ENCODE data around the gene ABHD11. TPM values are rescaled to one million over a fixed set of nuclear protein-coding genes. Genes with fewer than 3 reads are reported as not detected.
A peak's percentile ranks its signal among the peaks of the same experiment; 100 is the strongest.
"Not testable (repeated sequence)": the region's sequence is repeated elsewhere in the genome, so short reads cannot be mapped to it uniquely, and the experiment has no call there.

ABHD11 gene
- total RNA-seq (10 to 100 TPM in 1 of 2 experiments, 1 to 10 TPM in 1; 8.5 to 11.5 TPM), total RNA-seq (1.8 to 25.7 (median 8.4) reads per million in 172 experiments)
- polyA plus RNA-seq (2013, experiment 1 of 2): 9.7 TPM
- 10.9 TPM for polyA plus RNA-seq (2013, experiment 2 of 2)

GRCh38 chr7:73738612-73739386 is at the start of gene ABHD11:
TSS of gene ABHD11 (minus strand) at chr7:73738802. CDS start at chr7:73738770, 32 bp downstream.
- H3K9me3 Mint-ChIP-seq: no peaks in the 10 kb centered on the region
- peak within 1 kb of the TSS; percentile 92 for H3K27ac Mint-ChIP-seq
- H3K27ac ChIP-seq (ENCODE audit: low read depth in 1 of 2, low read length in 2 of 2): peak within 1 kb of the TSS; percentile 69 to 85
- peaks cover 13% of the 10 kb centered on the region for H3K36me3 ChIP-seq (ENCODE audit: insufficient read depth, low read length)
- peak within 1 kb of the TSS; percentile 94 for H3K4me3 Mint-ChIP-seq
- CTCF ChIA-PET: interaction anchor here (0.9 to 2.3 kb wide), 3 partner anchors 13 to 132 kb away, joined by 3 to 9 read pairs (median 4); no protein-coding TSS in a partner anchor
- ATAC-seq (ENCODE audit: poor library complexity) (peak; percentile 87), DNase-seq (peak; percentile 96 to 100 (median 99))
- peaks cover 0 to 5% of the 10 kb centered on the region in 2 experiments for H3K9me3 ChIP-seq (ENCODE audit: control insufficient read depth in 1 of 2, insufficient read depth in 1 of 2, low read length in 2 of 2)
- no peaks in the 10 kb centered on the region for H3K27me3 ChIP-seq (ENCODE audit: control insufficient read depth in 1 of 2, insufficient read depth in 2 of 2, low read length in 2 of 2)
- peaks cover 4% of the 10 kb centered on the region for H3K36me3 Mint-ChIP-seq (ENCODE audit: low read depth)
- H3K27me3 Mint-ChIP-seq: no peaks in the 10 kb centered on the region
- intact Hi-C loops (cut with DNase I, micrococcal nuclease): loop anchor here (1.0 to 10.0 kb wide), 10 partner anchors 18 to 914 kb away; partner anchors contain the start of genes VPS37D (in 2 of the 2), BAZ1B (in 1 of the 2), EIF4H (in 1 of the 2) and LIMK1 (in 1 of the 2)
- H3K4me1 Mint-ChIP-seq (ENCODE audit: low read depth): peaks cover 17% of the 10 kb centered on the region
- peaks cover 29% of the 10 kb centered on the region for H3K4me1 ChIP-seq (ENCODE audit: insufficient read depth, low read length)
- H3K4me3 ChIP-seq (ENCODE audit: low read length): peak within 1 kb of the TSS; percentile 86
- POLR2A ChIA-PET: interaction anchor here (0.6 to 2.6 kb wide), 13 partner anchors 10 to 217 kb away, joined by 3 to 14 read pairs (median 5); partner anchors contain the start of genes BAZ1B, BCL7B, METTL27 and STX1A
- TF ChIP-seq CTCF (IDR thresholded peaks at IDR 0.05): no peak

GRCh38 chr7:73787786-73788048 is 49.1 kb upstream of the ABHD11 start:
- ATAC-seq (ENCODE audit: poor library complexity); H3K27ac Mint-ChIP-seq; intact Hi-C loops (cut with DNase I, micrococcal nuclease); H3K4me3 ChIP-seq (ENCODE audit: low read length); H3K27ac ChIP-seq (ENCODE audit: low read depth in 1 of 2, low read length in 2 of 2); H3K36me3 ChIP-seq (ENCODE audit: insufficient read depth, low read length); DNase-seq; H3K9me3 Mint-ChIP-seq; H3K4me3 Mint-ChIP-seq; H3K36me3 Mint-ChIP-seq (ENCODE audit: low read depth); CTCF ChIA-PET; POLR2A ChIA-PET; H3K9me3 ChIP-seq (ENCODE audit: control insufficient read depth in 1 of 2, insufficient read depth in 1 of 2, low read length in 2 of 2); H3K4me1 ChIP-seq (ENCODE audit: insufficient read depth, low read length); H3K27me3 ChIP-seq (ENCODE audit: control insufficient read depth in 1 of 2, insufficient read depth in 2 of 2, low read length in 2 of 2); H3K4me1 Mint-ChIP-seq (ENCODE audit: low read depth); H3K27me3 Mint-ChIP-seq: not testable (repeated sequence)

- ATAC-seq (ENCODE audit: poor library complexity) (no peak), DNase-seq (no peak)
- Mint-ChIP-seq H3K4me1 (ENCODE audit: low read depth) (no peaks in the 10 kb centered on the region), H3K4me3 (no peak overlapping the region), H3K36me3 (ENCODE audit: low read depth) (no peaks in the 10 kb centered on the region), H3K27me3 (no peaks in the 10 kb centered on the region), H3K9me3 (no peaks in the 10 kb centered on the region), H3K27ac (no peak overlapping the region)
- Histone ChIP-seq H3K9me3 (ENCODE audit: control insufficient read depth in 1 of 2, insufficient read depth in 1 of 2, low read length in 2 of 2) (no peaks in the 10 kb centered on the region), H3K36me3 (ENCODE audit: insufficient read depth, low read length) (no peaks in the 10 kb centered on the region), H3K27ac (ENCODE audit: low read depth in 1 of 2, low read length in 2 of 2) (no peak overlapping the region), H3K4me1 (ENCODE audit: insufficient read depth, low read length) (no peaks in the 10 kb centered on the region), H3K27me3 (ENCODE audit: control insufficient read depth in 1 of 2, insufficient read depth in 2 of 2, low read length in 2 of 2) (no peaks in the 10 kb centered on the region), H3K4me3 (ENCODE audit: low read length) (no peak overlapping the region)
- intact Hi-C loops (cut with DNase I, micrococcal nuclease): no loop called here
- CTCF ChIA-PET: no interaction called here
- TF ChIP-seq CTCF (IDR thresholded peaks at IDR 0.05): no peak
- POLR2A ChIA-PET: no interaction called here
Observed at GRCh38 chr7:73786588-73786987, 48.0 kb upstream of the ABHD11 start.
